Astrocyte (in vitro differentiated cells and primary cell): ENCODE measurements around the gene NRG3.

Experiments
- EZH2 ChIP-seq: IDR thresholded peaks from 2 replicates; pipeline ENCODE4 v1.6.1; 2012; ENCODE audit warnings: mild to moderate bottlenecking, low read length, inconsistent platforms; ENCODE audit not compliant: insufficient read depth
- TF ChIP-seq, protein P1 (sequence below): IDR thresholded peaks from 2 replicates; pipeline ENCODE4 v1.5.1; 2011; ENCODE audit warnings: low read depth, mild to moderate bottlenecking, inconsistent platforms, low read length, moderate library complexity; ENCODE audit not compliant: insufficient read depth

DNA sequence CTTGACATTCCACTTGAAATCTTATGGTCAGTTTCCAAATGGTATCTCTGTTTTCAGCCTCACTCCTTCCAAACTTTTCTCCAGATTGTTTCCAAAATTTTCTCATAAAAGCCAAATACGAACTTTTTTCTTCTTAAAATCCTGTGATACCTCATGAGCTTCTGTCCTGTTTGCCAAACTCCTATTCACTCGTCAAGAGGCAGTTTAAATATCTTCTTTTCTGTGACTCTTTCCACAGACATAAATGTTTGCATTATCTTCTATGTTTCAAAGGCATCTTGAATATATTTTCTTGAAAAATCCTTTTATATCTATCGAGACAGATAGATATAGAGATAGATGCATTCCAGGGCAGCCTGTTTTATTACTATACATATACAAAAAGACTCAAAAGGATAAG lies 109.4 kb downstream of the NRG3 start:
- no peak for TF ChIP-seq EZH2
- TF ChIP-seq, protein P1, sequence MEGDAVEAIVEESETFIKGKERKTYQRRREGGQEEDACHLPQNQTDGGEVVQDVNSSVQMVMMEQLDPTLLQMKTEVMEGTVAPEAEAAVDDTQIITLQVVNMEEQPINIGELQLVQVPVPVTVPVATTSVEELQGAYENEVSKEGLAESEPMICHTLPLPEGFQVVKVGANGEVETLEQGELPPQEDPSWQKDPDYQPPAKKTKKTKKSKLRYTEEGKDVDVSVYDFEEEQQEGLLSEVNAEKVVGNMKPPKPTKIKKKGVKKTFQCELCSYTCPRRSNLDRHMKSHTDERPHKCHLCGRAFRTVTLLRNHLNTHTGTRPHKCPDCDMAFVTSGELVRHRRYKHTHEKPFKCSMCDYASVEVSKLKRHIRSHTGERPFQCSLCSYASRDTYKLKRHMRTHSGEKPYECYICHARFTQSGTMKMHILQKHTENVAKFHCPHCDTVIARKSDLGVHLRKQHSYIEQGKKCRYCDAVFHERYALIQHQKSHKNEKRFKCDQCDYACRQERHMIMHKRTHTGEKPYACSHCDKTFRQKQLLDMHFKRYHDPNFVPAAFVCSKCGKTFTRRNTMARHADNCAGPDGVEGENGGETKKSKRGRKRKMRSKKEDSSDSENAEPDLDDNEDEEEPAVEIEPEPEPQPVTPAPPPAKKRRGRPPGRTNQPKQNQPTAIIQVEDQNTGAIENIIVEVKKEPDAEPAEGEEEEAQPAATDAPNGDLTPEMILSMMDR: no peak
